Testis (tissue), 3 donors: ENCODE measurements around the gene ATG12. TPM values are rescaled to one million over a fixed set of nuclear protein-coding genes. Genes with fewer than 3 reads are reported as not detected.
A peak's percentile ranks its signal among the peaks of the same experiment; 100 is the strongest.

Experiments used
- DNase-seq: peaks from one replicate; pipeline ENCODE4 v3.0.0-alpha.2; 2019
- H3K27ac ChIP-seq, 2 donors: fragments of 200-600 bp; sonication (generic); one replicate each; pipeline ENCODE4 v1.5.1; 2019
- H3K27me3 ChIP-seq: fragments of 200-600 bp; sonication (generic); one replicate; pipeline ENCODE4 v1.5.1; 2019
- H3K36me3 ChIP-seq: fragments of 200-600 bp; sonication (generic); one replicate; pipeline ENCODE4 v1.5.1; 2017; ENCODE audit warnings: low read depth; ENCODE audit errors: missing control alignments
- H3K4me1 ChIP-seq: fragments of 200-600 bp; sonication (generic); one replicate; pipeline ENCODE4 v1.5.1; 2019
- H3K4me3 ChIP-seq, 2 donors: fragments of 200-600 bp; sonication (generic); one replicate each; pipeline ENCODE4 v1.5.1; 2017 to 2019
- H3K9me3 ChIP-seq: fragments of 200-600 bp; sonication (generic); one replicate; pipeline ENCODE4 v1.5.1; 2017
- POLR2A ChIP-seq: fragments of 450-650 bp; IDR thresholded peaks from one replicate; pipeline ENCODE4 v1.6.1; 2017; ENCODE audit warnings: antibody characterized with exemption, mild to moderate bottlenecking, moderate library complexity
- WGBS, 2 donors: methylation state at CpG; one replicate each; pipeline ENCODE4 v1.1.5; 2018; 5-methylcytosine and 5-hydroxymethylcytosine counted together
- intact Hi-C: fragments of 100-400 bp; cut with DNase I; formaldehyde crosslinking; loops from one replicate; pipeline ENCODE4 v1.15.1; 2023; ENCODE audit warnings: low total_unique reads
- polyA plus RNA-seq: library from polyadenylated mRNA; stranded (reverse); fragments of 350-450 nt; fragmentation: Illumina TruSeq; extraction: RNeasy Lipid Tissue Mini Kit (QIAGEN cat#74804); gene quantifications from one replicate; pipeline ENCODE4 v1.2.3, GENCODE V29; 2014; ENCODE audit warnings: low read depth, low replicate concordance; ENCODE audit not compliant: insufficient read depth
- total RNA-seq, 2 donors: library from RNA; depleted of rRNA; stranded (reverse); fragments of >200 nt; gene quantifications; one replicate each; pipeline ENCODE4 v1.2.3, GENCODE V29; 2016
- TF ChIP-seq, protein P1 (sequence below), 3 experiments: fragments of 450-650 bp in 2 of 3; fragments of 200-600 bp in 1 of 3; sonication (generic) in 1 of 3; IDR thresholded peaks; one replicate each; pipeline ENCODE4 v1.5.1; 2016 to 2019; ENCODE audit warnings: antibody characterized with exemption in 3 of 3, mild to moderate bottlenecking in 2 of 3, moderate library complexity in 1 of 3

Gene ATG12
- total and polyA plus RNA-seq, 3 donors from 2014 or later: 49.7 to 65.8 (median 50.5) TPM

DNA sequence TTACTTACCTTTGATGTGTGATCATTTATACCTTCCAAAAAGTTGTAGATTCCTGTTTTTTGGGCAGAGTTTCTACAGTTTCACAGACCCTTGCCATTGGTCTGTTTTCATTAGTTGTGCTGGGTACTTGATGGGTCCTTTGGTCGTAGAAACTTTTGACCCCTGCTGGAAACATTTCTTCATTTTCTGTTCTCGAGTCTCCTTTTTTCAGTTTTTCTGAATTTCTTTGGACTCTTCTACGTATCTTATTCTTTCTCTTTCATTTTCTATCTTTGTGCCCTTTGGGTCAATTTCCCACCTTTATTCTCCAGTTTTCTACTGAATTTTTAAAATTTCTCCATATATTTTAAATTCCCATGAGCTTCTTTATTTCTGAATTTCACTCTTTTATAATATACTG is 17.0 kb upstream of the ATG12 start:
- Histone ChIP-seq H3K27ac (peak overlapping the region in 1 of 2 donors; percentile 38), H3K4me1 (peaks cover 14% of the 10 kb centered on the region), H3K27me3 (no peaks in the 10 kb centered on the region), H3K9me3 (no peaks in the 10 kb centered on the region), H3K36me3 (no peaks in the 10 kb centered on the region), H3K4me3 (no peak overlapping the region)
- WGBS, 2 donors: 54 to 76% methylated on average over 3 of the region's 3 CpGs
- TF ChIP-seq, protein P1, sequence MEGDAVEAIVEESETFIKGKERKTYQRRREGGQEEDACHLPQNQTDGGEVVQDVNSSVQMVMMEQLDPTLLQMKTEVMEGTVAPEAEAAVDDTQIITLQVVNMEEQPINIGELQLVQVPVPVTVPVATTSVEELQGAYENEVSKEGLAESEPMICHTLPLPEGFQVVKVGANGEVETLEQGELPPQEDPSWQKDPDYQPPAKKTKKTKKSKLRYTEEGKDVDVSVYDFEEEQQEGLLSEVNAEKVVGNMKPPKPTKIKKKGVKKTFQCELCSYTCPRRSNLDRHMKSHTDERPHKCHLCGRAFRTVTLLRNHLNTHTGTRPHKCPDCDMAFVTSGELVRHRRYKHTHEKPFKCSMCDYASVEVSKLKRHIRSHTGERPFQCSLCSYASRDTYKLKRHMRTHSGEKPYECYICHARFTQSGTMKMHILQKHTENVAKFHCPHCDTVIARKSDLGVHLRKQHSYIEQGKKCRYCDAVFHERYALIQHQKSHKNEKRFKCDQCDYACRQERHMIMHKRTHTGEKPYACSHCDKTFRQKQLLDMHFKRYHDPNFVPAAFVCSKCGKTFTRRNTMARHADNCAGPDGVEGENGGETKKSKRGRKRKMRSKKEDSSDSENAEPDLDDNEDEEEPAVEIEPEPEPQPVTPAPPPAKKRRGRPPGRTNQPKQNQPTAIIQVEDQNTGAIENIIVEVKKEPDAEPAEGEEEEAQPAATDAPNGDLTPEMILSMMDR (IDR thresholded peaks at IDR 0.05): no peak
- no peak for TF ChIP-seq POLR2A
- intact Hi-C loops: no loop called here
- no peak for DNase-seq

DNA sequence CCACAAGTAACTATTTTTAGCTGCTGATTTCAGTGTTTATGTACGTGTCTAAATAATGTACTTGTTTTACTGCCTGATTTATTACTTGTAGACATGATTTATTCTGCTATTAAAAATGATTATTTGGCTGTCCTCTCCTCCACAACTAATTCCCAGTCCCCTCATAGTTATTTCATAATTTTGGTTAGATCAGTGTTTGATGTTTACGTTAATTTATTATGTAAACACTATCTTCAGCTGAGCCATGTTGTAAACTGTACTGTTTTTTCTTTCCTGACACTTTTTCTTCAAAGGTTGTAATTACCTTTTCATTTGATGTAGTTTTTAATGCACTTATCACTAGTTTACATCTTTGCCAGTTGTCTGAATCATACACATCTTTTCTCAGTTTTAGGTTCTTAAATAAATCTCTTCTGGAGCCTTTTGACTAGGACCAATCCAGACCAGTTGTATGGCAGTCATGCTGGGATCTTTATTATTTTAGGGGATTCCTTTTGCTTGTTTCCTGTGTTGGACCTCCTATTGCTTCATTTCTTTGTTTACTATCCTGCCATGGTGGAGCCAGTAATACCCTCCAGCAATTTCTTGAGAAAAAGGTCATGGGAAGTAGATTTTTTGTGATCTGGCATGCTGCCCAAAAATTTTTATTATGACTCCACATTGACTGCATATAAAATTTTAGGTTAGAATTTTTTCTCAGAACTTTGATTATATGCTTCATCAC is 16.4 kb upstream of the ATG12 start:
- TF ChIP-seq, protein P1 (IDR thresholded peaks at IDR 0.05): no peak
- no peak for TF ChIP-seq POLR2A
- 57 to 63% methylated on average over 2 of the region's 2 CpGs for WGBS, 2 donors
- Histone ChIP-seq H3K4me3 (no peak overlapping the region), H3K27ac (peak overlapping the region in 1 of 2 donors; percentile 38), H3K4me1 (peaks cover 14% of the 10 kb centered on the region), H3K36me3 (no peaks in the 10 kb centered on the region), H3K9me3 (no peaks in the 10 kb centered on the region), H3K27me3 (no peaks in the 10 kb centered on the region)
- DNase-seq: no peak
- intact Hi-C loops: no loop called here

DNA sequence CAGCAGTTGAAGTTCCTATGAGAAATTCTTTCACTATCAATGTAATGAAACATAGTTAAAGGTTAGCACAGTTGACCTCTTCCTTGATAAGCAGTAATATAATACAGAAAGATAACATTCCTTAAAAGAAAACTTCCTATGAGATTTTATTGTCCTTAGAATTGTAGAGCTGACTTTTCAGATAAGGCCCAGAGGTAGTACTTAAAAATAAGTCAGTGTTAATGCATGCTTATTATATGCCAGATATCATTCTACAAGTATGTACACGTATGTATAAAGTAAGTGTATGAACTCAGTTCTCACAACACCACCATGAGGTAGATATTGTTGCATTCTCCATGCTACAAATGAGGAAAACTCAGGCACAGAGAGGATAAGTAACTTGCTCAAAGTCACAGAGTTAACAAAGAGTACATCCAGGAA is 15.7 kb upstream of the ATG12 start:
- intact Hi-C loops: no loop called here
- no peak for TF ChIP-seq POLR2A
- TF ChIP-seq, protein P1 (IDR thresholded peaks at IDR 0.05): no peak
- Histone ChIP-seq H3K9me3 (no peaks in the 10 kb centered on the region), H3K36me3 (no peaks in the 10 kb centered on the region), H3K4me3 (no peak overlapping the region), H3K4me1 (peaks cover 14% of the 10 kb centered on the region), H3K27me3 (no peaks in the 10 kb centered on the region), H3K27ac (peak overlapping the region in 1 of 2 donors; percentile 38)
- no peak for DNase-seq
- WGBS, 2 donors: 43 to 77% methylated on average over 1 of the region's 1 CpG

DNA sequence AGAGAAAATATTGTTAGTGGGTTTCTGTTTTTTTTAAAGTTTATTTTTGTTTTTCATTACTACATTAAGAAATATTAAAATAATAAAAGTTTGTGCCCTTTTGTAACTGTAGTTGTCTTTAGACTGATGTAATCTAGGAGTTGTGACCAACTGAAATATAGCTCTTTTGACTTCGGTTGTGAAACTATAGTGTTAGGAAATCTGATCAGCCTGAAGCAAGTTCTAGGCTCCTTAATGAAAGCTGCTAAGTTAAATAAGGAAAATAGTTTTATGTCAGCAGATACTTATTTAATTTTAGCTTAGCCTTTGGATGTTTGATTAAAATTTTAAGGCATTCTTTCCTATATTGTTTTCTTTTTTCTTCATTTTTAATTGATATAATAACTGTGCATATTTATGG is 14.6 kb upstream of the ATG12 start:
- H3K36me3 ChIP-seq: no peaks in the 10 kb centered on the region
- H3K27me3 ChIP-seq: no peaks in the 10 kb centered on the region
- no peak overlapping the region for H3K4me3 ChIP-seq
- DNase-seq: no peak
- H3K9me3 ChIP-seq: no peaks in the 10 kb centered on the region
- WGBS, 2 donors: 73 to 81% methylated on average over 1 of the region's 1 CpG
- no peak overlapping the region for H3K27ac ChIP-seq
- TF ChIP-seq POLR2A: no peak
- TF ChIP-seq, protein P1 (IDR thresholded peaks at IDR 0.05): no peak
- intact Hi-C loops: no loop called here
- H3K4me1 ChIP-seq: peaks cover 15% of the 10 kb centered on the region

DNA sequence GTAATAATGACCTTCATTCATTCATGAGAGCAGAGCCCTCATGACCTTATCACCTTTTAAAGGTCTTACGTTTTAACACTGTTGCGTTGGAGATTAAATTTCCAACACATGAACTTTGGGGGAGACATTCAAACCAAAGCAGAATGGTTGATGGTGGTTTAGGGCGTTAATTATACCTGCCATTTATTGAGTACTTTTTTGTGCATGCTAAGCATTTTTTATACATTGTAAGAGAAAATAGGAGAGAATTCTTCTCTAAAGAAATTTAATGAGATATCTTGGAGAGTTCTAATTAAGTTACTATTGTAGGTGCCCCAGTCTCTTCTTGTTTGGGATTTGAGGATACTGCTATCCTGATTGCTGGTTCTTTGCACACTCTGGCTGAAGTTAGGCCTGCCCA is 12.8 kb upstream of the ATG12 start:
- Histone ChIP-seq H3K4me1 (peaks cover 22% of the 10 kb centered on the region), H3K27ac (no peak overlapping the region), H3K27me3 (no peaks in the 10 kb centered on the region), H3K9me3 (no peaks in the 10 kb centered on the region), H3K36me3 (no peaks in the 10 kb centered on the region), H3K4me3 (no peak overlapping the region)
- TF ChIP-seq POLR2A: no peak
- TF ChIP-seq, protein P1 (IDR thresholded peaks at IDR 0.05): no peak
- 81 to 84% methylated on average over 3 of the region's 3 CpGs for WGBS, 2 donors
- no peak for DNase-seq
- intact Hi-C loops: no loop called here
